AG10803 (cell line): Measurements from ENCODE around the gene WNT7B.

ENCODE experiments used
- DNase-seq: peaks from one replicate; pipeline ENCODE4 v3.0.0; 2010; ENCODE audit warnings: low read depth
- H3K4me3 ChIP-seq: 2 replicates; pipeline ENCODE4 v1.5.1; 2011; ENCODE audit warnings: mild to moderate bottlenecking, low read length, control low read depth
- TF ChIP-seq, protein P1 (sequence below): conservative IDR thresholded peaks from 2 replicates; pipeline ENCODE4 v1.5.1; 2011; ENCODE audit warnings: mild to moderate bottlenecking, low read length, control low read depth, inconsistent platforms

The WNT7B gene

DNA sequence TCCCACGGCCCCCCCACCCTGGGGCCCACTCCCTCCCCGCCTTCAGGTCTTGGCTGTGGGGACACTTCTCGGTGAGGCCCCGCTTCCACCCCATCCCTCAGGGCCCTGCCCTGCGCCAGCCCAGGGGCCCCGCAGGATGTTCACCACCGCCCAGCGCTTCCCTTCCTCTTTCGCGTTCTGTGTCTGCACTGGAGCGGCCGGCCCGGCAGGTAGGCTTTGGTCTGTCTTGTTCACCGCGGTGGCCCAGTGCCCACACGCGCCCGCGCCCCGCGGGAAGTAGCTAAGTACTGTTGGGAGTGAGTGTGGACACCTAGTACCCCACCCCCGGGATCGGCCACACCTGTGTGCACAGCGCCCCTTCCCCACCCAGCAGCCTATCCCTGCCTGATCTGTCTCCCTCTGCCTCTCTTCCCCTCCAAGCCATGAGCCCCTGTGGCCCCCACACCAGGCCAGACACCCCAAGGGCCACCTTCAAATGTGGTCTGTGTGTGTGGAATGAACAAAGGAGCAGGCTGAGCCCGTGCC lies 85.4 kb downstream of the WNT7B start:
- TF ChIP-seq, protein P1, sequence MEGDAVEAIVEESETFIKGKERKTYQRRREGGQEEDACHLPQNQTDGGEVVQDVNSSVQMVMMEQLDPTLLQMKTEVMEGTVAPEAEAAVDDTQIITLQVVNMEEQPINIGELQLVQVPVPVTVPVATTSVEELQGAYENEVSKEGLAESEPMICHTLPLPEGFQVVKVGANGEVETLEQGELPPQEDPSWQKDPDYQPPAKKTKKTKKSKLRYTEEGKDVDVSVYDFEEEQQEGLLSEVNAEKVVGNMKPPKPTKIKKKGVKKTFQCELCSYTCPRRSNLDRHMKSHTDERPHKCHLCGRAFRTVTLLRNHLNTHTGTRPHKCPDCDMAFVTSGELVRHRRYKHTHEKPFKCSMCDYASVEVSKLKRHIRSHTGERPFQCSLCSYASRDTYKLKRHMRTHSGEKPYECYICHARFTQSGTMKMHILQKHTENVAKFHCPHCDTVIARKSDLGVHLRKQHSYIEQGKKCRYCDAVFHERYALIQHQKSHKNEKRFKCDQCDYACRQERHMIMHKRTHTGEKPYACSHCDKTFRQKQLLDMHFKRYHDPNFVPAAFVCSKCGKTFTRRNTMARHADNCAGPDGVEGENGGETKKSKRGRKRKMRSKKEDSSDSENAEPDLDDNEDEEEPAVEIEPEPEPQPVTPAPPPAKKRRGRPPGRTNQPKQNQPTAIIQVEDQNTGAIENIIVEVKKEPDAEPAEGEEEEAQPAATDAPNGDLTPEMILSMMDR = no peak
- no peak for DNase-seq
- H3K4me3 ChIP-seq = no peak overlapping the region

DNA sequence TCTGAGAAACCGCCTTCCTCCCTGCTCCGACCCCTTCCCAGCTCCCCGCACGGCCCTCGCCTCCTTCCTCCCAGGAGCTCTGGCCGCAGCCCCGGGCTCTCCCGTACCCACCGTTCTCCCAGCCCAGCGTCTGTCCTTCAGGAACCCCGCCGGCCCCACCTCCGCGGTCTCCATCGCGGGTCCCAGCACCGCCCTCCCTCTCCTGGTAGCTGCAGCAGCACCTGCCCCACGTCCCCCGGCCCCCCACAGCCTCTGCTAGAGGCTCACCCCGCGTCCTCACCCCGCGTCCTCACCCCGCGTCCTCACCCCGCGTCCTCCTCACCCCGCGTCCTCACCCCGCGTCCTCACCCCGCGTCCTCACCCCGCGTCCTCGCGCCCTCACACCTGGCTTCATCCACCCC lies 85.9 kb downstream of the WNT7B start:
- H3K4me3 ChIP-seq = no peak overlapping the region
- TF ChIP-seq, protein P1 = no peak
- no peak for DNase-seq

GRCh38 chr22:45890351-45890635 lies 86.7 kb downstream of the WNT7B start:
- DNase-seq = no peak
- TF ChIP-seq, protein P1 = no peak
- no peak overlapping the region for H3K4me3 ChIP-seq

GRCh38 chr22:45889539-45890350 lies 87.2 kb downstream of the WNT7B start:
- TF ChIP-seq, protein P1 = no peak
- H3K4me3 ChIP-seq = no peak overlapping the region
- DNase-seq = no peak

DNA sequence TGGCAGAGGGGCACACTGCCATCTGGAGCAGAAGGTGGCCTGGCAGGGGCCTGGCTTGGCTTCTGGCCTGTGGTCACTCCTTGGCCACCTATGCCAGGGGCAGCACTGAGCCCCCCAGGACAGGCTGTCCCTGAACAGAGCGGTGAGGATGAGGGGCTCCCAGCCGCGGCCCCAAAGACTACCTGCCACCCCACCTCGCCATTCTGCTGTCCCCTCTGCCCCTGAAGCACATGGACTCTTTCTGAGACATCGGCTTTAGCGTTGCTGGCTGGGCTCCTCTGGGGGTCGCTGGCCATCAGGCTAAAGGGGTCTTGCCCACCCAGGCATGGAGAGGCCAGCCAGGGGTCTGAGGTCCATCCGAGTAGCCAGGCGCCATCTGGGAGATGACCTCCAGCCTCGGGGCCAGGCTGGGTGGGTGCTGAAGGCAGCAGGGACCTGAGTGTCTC lies 87.8 kb downstream of the WNT7B start:
- DNase-seq = no peak
- TF ChIP-seq, protein P1 = no peak
- no peak overlapping the region for H3K4me3 ChIP-seq

GRCh38 chr22:45888221-45889092 lies 88.5 kb downstream of the WNT7B start:
- DNase-seq = no peak
- no peak overlapping the region for H3K4me3 ChIP-seq
- TF ChIP-seq, protein P1 = no peak
